ENCODE results near the gene APOA4.

- no peak for TF ChIP-seq CTCF (IDR thresholded peaks at IDR 0.05)
- no peak for TF ChIP-seq POLR2A (IDR thresholded peaks at IDR 0.05)
Measured at GRCh38 chr11:116776522-116776984, 46.6 kb downstream of the APOA4 start.

All from lower leg skin (tissue), 3 donors.